Astrocyte of the spinal cord (primary cell): ENCODE data around the gene CAMTA1.

Experiments used
- DNase-seq: peaks from one replicate; pipeline ENCODE4 v3.0.0; 2011; ENCODE audit warnings: low read depth, low spot score
- H3K4me3 ChIP-seq: 2 replicates; pipeline ENCODE4 v1.5.1; 2011; ENCODE audit warnings: low read depth, mild to moderate bottlenecking, low read length, moderate library complexity
- in situ Hi-C: cut with HindIII; loops from 2 replicates; pipeline ENCODE4 v1.10.0; 2017; ENCODE audit warnings: low sequenced_read_pairs
- TF ChIP-seq, protein P1 (sequence below): IDR thresholded peaks from 2 replicates; pipeline ENCODE4 v1.5.1; 2012; ENCODE audit warnings: low read depth, mild to moderate bottlenecking, low read length, inconsistent platforms

Gene CAMTA1

DNA sequence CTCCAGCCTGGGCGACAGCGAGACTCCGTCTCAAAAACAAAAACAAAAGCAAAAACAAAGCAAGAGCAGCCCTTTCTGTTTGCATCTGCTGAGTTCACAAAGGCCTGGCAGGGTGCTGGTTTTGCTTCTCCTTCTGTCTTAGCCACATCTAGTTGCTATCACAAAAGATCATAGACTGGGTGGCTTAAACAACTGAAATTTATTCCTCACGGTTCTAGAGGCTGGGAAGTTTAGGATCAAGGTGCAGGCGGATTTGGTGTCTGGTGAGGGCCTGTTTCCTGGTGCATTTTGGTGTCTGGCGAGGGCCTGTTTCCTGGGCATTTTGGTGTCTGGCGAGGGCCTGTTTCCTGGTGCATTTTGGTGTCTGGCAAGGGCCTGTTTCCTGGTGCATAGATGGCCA lies 471.3 kb downstream of the CAMTA1 start:
- DNase-seq, result no peak
- H3K4me3 ChIP-seq, result no peak overlapping the region
- in situ Hi-C loops, result no loop called here
- TF ChIP-seq, protein P1, sequence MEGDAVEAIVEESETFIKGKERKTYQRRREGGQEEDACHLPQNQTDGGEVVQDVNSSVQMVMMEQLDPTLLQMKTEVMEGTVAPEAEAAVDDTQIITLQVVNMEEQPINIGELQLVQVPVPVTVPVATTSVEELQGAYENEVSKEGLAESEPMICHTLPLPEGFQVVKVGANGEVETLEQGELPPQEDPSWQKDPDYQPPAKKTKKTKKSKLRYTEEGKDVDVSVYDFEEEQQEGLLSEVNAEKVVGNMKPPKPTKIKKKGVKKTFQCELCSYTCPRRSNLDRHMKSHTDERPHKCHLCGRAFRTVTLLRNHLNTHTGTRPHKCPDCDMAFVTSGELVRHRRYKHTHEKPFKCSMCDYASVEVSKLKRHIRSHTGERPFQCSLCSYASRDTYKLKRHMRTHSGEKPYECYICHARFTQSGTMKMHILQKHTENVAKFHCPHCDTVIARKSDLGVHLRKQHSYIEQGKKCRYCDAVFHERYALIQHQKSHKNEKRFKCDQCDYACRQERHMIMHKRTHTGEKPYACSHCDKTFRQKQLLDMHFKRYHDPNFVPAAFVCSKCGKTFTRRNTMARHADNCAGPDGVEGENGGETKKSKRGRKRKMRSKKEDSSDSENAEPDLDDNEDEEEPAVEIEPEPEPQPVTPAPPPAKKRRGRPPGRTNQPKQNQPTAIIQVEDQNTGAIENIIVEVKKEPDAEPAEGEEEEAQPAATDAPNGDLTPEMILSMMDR, result no peak

GRCh38 chr1:7257225-7257624 lies 472.0 kb downstream of the CAMTA1 start:
- H3K4me3 ChIP-seq, result no peak overlapping the region
- in situ Hi-C loops, result no loop called here
- TF ChIP-seq, protein P1, result no peak
- DNase-seq, result no peak

DNA sequence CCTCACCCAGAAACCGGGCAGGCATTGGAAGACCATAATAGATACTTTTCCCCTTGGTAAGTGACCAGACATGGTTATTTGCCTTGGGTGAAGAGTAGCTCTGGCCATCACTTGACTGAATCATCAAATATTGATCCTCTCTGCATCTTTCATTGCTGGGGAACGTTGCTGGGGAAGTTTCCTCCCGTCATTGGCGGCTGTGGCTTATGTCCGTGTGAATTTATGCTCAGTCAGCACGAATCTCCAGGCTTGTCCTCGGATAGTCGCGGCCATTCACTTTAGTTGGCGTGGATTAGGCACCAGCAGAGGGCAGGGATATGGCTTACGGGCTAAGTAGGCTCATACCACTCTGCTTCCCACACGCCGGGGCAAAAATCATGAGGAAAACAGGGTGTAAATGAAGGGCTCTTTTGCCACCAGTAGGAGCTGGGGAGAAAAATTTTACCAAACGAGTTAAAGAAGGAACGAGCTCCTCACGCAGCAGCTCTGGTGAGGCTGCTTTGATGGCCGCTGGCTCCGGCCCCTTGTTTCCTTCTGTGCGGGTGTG lies 473.4 kb downstream of the CAMTA1 start:
- in situ Hi-C loops, result no loop called here
- TF ChIP-seq, protein P1, result no peak
- DNase-seq, result no peak
- H3K4me3 ChIP-seq, result no peak overlapping the region

GRCh38 chr1:7259955-7260354 lies 474.7 kb downstream of the CAMTA1 start:
- no peak overlapping the region for H3K4me3 ChIP-seq
- in situ Hi-C loops, result no loop called here
- TF ChIP-seq, protein P1, result no peak
- no peak for DNase-seq

DNA sequence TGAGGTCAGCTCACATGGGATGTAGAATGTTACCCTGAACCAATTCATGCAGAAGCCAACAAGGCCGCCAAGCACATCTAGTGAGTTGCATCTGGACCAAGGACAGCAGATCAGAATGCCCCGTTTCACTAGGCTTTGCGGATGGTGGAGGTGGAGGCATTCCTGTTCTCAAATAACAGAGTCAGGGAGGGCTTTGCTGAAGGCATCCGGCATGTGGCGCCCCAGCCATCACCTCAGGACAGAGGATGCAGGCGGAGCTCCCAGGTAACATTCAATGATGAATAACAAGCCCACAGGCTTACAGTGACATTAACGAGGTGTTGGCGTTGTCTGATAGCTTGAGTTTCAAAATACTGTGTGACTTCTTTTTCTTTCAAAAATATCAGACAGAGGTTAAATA lies 476.2 kb downstream of the CAMTA1 start:
- DNase-seq, result no peak
- no peak overlapping the region for H3K4me3 ChIP-seq
- in situ Hi-C loops, result no loop called here
- TF ChIP-seq, protein P1, result no peak

DNA sequence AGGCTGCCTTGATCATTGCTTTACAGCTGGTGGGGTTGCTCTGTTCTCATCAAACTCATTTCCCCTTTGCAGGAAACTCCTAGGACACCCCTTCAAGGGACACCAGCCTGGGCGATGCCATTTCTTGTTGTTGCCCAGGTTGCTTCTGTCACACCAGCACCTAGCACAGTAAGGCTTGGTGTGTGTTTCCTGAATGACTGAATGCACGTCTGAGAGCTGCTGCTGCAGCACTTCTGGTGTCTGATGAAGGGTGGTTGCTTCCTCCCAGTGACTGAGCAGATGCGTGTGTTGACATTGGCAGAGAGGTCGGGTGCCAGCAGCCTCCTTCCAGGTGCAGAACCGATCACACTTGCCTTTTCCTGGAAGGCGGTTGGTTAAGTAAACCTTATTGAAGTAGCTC lies 477.4 kb downstream of the CAMTA1 start:
- in situ Hi-C loops, result no loop called here
- no peak for DNase-seq

More for the DNA sequence above, 477.4 kb downstream of the CAMTA1 start:
- no peak overlapping the region for H3K4me3 ChIP-seq
- TF ChIP-seq, protein P1, result no peak
